NCI-H2029 treated with DMSO at 0.1 percent for 48 hours (cell line): ENCODE data around the gene ILK.
A peak's percentile ranks its signal among the peaks of the same experiment; 100 is the strongest.

ENCODE experiments used
- DNase-seq: peaks from one replicate; lab custom pipeline; 2025; lab: John Stamatoyannopoulos, UW

The ILK gene

DNA sequence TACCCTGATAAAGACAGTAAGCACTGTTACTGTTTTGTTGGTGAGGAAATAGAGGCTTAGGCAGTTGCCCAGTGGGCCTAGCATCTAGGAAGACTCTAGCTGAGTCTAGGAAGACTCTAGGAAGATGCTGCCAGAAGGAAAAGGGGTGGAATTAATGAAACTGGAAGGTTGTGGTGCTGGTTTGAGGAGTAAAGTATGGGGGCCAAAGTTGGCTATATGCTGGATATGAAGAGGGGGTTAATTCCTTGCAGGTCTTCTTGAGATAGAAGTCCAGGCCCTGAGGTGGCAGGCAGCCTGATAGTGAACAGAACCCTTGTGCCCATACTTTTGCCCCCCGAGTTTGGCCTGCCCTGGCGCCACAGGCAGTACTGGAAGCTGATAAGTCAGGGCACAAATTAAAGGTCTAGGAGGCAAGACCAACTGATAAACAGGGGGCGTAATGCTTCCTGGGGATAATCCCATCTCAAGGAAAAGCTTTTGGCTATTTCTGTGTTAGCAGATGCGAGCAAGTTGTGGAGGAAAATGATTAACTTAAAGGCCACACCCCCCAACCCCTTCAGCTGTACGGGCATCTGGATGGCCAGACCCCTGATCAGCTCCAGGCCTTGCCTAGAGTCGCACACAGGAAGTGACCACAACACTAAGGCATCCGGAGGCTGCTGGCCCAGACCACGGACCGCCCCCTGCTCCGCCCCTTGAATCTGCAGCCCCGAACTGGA is 3.1 kb downstream of the ILK start:
- peak; percentile 72 for DNase-seq

DNA sequence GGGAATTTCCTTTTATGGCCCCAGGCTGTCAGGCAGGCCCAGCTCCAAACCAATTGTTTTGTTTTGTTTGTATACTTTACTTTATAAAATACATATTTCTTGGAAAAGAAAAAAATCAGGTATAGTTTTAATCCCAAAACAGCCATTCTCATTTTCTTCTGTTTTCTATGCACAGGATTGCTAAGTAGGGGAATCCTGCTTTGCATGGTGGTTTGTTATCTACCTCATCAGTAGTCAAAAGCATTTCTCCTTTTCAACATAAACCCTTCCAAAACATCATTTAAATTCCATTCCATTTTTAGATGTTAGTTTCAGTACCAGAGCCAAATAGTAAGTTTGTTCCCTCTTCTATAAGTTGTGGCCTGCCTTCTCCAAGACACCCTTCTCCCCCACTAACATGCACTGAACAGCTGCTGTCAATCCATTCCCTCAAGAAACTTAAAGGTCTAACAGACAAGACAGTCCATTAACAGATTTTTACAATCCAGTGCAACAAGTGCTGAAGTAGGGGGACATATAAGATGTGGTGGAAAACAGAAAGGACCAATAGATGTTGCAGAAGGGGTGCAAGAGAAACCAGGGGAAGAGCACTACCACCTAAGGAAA is 3.7 kb downstream of the ILK start:
- DNase-seq = no peak

DNA sequence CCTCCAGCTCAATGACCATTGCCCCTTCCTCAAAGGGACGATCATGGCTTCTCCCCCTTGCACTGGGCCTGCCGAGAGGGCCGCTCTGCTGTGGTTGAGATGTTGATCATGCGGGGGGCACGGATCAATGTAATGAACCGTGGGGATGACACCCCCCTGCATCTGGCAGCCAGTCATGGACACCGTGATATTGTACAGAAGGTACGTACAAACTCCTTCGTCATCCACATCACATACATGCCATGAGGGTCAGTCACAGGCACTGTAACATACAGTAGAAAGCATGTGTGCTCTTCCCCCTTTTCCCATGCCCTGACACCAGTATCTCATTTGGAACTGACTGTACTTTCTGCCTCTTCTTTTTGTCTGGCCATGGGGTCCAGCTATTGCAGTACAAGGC is 4.4 kb downstream of the ILK start:
- DNase-seq = no peak

DNA sequence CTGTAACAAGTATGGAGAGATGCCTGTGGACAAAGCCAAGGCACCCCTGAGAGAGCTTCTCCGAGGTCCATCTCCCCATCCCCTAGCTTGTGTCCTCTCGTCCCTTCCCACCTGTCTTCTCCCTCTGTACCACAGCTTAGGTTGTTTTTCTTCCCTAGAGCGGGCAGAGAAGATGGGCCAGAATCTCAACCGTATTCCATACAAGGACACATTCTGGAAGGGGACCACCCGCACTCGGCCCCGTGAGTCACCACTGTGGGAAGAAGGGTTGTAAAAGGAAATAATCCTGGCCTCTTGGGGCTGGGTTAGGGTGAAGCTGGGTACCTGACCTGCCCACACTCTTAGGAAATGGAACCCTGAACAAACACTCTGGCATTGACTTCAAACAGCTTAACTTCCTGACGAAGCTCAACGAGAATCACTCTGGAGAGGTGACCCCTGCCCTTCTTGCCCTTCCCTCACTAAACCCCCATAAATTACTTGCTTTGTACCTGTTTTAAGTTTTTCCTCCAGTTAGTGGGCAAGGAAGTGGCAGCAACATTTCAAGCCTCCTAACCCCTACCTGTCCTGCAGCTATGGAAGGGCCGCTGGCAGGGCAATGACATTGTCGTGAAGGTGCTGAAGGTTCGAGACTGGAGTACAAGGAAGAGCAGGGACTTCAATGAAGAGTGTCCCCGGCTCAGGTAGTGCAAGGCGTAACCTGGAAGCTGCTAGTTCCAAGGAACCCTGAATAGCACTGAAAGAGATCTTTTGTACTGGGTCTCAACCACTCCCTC is 5.3 kb downstream of the ILK start:
- DNase-seq = no peak

DNA sequence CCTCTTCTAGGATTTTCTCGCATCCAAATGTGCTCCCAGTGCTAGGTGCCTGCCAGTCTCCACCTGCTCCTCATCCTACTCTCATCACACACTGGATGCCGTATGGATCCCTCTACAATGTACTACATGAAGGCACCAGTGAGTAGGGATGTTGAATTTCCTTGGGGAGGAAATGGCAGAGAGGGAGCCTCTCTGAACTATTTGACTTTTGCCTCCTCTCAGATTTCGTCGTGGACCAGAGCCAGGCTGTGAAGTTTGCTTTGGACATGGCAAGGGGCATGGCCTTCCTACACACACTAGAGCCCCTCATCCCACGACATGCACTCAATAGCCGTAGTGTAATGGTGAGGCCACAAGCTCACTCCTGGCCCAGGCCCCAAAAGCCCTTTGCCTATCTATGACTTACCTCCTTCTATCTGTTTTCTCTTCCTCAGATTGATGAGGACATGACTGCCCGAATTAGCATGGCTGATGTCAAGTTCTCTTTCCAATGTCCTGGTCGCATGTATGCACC is 6.0 kb downstream of the ILK start:
- no peak for DNase-seq

DNA sequence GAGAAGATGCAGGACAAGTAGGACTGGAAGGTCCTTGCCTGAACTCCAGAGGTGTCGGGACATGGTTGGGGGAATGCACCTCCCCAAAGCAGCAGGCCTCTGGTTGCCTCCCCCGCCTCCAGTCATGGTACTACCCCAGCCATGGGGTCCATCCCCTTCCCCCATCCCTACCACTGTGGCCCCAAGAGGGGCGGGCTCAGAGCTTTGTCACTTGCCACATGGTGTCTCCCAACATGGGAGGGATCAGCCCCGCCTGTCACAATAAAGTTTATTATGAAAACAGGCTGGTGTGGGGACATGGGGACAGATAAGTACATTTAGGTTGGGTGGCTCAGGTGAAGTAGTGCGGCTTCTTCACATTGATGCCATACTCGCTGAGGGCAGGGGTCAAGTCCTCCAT is 7.0 kb downstream of the ILK start:
- DNase-seq = no peak

DNA sequence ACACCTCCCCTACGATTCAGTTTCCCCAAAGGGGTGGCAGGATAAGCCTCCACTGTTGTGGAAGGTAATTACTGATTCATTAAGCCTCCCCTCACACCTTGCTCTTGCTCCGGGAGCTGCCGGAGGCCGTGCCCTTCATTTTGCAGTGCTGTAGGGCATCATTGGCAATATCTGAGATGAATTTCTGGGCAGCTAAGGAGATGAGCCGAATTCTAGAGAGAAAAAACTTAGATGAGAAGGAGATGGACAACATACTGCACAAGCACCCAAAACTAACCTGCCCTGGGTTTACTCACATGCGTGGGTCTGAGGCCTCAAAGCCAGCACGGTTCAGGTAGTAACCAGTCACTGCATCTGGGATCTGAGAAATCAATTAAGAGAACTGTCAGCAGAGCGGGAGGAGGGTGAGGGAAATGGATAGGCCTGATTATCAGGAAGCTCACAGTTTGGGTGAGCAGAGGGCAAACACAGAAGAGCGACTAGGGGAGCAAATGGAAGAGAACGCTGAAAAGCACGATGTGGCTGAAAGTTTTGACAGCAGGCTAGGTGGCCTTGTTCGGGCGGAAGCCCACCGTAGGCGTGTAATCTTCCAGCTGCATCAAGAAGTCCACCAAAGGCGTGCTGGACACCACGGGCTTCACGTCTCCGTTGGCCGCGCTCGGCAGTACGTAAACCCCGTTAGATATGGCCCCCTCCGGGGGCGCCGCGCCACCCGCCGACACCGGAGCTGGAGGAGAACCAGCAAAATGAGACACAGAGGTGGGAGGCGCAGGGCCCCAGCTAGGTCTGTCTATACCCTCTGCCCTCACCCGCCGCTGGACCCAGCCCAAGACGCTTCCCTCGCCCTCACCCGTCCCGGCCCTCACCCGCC is 7.8 kb downstream of the ILK start:
- no peak for DNase-seq

DNA sequence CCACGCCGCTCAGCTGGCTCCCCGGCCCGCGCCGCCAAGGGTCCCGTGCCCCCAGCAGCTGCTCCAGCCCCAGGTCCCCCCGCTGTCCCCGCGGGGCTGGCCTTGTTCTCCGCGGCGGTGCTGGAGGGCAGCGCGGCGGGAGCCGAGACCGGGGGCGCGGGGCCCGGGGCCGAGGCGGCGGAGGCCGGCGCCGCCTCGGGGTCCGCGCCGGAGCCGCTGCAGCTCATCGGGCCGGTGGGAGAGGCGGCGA is 8.3 kb downstream of the ILK start:
- DNase-seq = no peak

DNA sequence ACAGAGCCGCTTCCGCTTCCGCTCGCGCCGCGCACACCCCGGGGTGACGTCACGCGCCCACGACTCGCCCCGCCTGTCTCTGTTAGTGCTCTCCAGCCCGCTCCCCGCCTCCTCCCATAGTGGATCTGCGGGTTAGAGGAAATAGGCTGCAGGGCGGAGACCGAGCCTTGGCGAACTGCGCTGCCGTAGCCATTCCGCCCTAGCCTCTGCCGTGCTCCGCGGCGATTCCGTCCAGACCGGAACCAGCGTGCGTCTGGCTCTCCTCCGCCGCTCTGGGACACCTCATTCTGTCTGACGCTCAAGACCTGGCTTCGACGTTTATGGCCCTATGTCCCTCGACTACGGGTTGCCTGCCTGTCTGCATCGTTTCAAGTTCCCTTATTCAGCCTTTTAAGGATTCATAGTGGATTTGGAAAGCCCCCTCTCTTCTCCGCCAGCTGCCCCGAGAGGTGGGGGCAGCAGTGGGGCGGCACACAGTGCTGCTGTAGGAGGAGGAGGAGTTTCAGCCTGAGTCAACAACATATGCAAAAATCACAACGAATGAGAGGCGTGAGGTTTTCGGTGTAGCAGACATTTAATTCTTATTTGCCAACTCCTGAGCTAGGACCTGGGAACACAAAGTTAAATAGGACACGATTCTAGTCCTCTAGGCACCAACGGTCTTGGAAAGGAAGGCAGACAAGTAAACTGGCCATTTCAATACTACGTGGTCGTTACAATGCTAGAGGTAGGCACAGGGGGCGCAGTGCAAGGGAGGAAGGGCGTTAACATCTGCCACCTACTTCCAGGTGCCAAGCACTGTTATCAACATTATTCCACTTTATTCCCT is 8.9 kb downstream of the ILK start, which contains the start of gene TAF10:
TSS of gene TAF10 (minus strand) at position 4 of the 829 bp plus-strand sequence. CDS start 27 bp downstream, outside the sequence.
- DNase-seq = peak; percentile 87

DNA sequence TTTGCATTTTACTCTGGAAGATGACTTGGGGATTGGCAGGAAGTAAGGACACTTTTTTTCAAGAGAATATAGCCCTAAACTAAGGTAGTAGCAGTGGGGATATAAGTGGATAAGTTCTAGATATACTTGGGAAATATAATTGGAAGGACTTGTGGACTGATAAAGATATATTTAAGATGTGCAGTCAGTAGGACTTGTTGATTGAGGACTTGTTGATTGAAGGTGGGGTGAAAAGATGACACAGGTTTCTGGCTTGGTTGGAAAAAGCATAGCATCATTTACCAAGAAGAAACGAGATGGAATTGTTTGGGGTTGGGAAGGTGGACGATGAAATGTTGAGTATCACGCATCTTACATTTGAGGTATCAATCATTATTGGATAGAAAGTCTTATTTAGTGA is 9.9 kb downstream of the ILK start:
- DNase-seq = no peak

DNA sequence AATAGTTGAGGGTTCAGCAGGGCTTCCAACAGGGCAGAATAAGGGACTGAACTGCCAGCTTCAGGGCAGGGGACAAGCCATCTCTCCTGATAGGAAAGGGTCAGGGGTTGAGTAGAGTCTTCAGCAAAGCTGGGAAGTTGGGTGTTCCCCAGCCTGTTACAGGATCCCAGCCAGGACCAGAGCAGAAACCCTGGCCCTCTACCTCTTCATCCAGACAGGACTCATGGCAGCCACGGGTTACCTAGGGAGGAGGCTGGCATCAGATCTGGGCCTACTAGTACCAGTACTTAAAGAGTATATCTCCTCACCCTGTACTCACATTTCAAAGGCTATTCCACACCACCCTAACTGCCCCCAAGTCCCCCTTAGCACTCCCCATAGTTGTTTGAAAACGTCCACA is 10.9 kb downstream of the ILK start:
- no peak for DNase-seq

DNA sequence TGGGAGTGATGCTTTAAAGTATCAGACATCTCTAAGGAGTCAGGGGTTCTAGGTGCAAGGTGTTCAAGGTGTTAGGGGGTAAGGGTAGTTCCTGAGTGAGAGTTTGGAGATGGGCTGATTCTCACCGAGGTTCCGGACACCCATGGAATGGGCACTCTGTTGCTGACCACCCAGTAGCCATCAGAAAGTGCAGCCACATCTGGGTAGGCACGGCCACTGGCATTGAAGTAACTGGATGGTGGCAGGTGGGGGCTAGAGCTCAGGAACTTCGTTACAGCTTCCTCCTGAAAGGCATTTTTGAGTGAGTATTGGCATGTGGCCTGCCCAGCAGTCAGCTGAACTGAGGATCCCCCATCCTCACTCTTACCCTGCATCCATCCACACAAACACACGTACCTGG is 11.5 kb downstream of the ILK start:
- no peak for DNase-seq

DNA sequence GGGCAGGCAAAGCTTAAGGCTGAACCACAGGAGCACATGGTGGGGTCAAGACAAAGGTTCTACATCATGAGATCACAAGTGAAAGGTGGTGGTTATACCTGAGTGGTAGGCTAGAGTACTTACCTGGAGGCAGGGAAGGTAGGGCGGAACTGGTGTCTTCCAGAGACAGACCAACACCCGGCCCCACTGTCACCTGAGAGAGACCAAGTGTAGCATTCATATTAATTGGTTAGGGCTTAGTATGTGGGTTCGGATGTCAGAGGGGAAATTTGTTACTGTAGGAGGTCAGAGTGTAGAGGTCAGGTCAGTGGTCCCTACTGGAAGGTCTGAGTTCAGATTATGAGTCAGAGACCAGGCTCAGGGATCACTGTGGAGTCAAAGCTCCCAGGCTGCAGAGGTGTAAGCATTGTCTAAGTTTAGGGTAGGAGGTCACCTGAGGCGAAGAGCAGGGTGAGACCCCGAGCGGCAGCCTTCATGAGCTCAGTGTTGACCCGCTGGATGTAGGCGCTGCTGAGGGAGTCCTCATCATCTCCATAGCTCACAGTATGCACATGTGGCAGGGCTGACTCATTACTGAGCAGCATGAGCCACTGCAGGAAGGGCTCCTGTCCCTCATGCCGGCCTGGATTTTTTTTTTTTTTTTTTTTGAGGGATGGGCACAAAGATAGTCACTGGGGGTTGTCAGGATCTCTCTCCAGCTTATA is 12.5 kb downstream of the ILK start:
- no peak for DNase-seq

DNA sequence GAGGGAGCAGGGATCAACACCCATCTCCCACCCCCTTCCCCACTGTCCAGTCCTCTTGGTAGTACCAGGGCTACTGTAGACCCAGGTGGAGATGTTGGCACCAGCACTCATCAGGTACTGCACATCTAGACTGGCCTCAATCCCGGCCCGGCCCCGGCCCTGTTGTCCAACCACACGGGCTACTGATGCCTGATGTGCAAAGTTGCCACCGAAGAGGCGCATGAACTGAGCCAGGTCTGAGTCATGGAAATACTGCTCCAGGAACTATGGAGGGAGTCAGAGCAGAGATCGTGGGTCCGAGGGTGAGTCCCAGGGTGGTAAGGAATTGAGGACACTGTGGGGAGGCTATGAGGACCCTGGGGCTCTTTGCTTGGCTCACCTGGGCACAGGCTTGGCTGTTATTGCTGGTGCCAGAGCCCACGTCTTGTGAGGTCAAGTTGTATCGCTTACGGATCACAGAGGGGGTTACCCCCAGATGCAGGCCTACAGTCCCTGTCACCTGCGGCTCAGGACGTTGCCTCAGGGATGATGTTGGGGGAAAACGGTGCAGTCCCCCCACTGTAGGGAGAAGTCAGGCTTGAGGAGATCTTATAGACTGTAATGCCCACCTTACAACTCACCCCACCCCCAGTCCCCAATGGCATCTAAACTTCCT is 13.1 kb downstream of the ILK start:
- no peak for DNase-seq

DNA sequence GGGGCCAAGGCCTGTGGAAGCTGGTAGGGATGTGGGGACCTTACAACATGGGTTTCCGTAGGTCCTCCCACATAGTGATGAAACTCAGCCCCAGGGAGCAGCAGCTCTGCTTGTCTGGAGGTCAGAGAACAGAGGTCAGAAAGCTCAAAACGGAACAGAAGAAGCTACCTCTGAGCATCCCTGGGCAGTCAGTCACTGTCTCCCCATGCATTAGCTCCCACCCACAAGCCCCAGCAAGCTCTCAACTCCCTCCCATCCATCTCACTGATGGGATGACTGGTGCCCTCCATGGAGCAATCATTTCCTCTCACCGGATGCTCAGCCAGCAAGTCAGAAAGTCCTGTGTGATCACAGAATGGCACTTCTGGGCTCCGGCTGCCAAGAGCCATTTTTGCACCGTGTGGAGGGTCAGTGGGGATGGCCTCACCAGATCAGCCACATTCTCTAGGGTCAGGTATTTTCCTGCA is 13.8 kb downstream of the ILK start:
- DNase-seq = no peak

DNA sequence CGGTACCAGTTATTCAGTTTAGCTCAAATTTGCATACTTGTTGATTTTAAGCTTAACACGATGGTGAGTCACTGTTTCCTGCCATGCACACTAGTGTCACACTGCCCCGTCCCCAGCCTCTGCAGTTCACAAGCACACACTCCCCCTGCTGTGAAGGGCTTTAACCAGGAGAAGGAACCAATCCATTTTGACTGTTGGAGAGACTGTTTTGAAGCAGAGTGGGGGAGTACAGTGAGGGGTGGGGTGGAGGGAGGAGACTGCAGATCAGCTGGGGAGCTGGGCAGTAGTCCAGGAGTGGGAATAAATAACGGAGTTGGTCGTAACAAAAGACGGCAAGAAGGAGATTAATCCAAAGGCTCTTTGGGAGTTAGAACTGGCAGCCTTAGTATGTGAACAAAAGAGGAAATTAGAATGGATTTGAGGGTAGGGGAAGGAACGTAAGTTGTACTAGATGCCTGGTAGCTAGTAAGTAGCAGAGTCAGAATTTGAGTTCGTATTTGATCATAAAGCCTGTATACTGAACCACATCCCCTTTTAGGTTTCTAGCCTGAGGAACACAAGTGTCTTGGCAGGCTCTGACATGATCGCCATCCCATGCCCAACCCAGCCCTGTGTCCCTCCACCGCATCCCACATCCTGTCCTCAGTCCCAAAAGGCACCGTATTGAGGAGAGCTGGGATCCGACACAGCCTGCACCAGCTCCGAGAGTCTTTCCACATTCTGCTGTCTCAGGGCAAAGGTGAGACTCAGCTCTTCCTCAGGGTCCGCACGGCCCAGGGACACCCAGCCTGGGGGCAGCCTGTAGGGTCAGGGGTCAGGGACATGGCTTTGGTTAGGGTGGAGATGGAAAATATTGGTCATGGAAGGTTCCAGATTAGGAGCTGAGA is 14.8 kb downstream of the ILK start:
- DNase-seq = no peak

DNA sequence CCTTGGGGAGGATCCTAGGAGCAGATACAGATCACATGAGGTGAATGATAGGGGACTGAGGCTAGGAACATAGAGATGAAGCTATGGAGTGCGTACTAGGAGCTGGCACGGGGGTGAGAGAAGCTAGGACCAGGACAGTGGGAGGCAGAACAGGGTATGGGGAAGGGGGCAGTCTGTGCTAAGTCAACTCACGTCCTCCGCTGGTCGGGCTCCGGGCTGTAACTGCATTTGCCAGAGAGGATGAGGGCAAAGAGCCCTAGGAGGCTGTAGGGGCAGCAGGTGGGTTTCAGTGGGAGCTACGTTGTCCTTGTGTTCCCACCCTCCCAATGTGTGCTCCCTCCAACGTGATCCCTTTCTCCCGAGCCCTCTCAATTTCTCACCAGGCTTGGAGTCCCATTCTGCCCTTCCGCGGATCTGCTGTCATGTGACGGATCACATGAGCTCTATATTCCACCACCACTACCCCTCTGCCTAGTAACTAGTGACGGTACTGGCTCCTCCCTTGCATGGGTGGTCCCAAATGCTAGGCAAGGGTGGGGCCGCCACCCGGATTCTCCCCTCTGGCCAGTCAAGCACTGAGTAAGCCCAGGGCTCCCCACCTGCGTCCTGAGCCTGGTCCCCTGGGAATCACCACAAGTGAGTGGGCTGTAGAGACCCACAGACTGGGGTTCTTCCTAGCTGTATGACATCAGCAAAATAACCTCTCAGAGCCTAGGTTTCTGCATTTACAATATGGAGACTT is 15.6 kb downstream of the ILK start, which contains the start of gene TPP1:
TSS of gene TPP1 (minus strand) at position 419 of the 742 bp plus-strand sequence. CDS start at position 397, 22 bp downstream.
- DNase-seq = peak; percentile 96

DNA sequence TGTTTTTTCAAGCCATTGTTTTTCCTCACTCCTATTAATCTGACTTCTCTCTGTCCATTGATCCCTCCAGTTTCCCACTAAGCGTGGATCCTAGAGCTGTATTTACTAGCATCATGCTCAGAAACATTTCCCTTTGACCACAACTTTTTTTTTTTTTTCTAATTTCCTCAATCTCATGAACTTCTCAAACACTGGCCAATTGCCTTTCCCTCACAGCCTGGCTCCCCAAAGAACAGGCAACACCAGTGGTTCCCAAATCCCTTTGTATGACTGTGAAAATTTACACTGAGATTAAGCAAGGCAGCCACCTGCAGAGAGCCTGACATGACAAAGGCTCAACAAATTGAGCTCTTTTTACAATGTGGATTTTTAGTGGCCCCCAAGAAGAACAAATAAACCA is 17.1 kb downstream of the ILK start:
- no peak for DNase-seq
